Osteoblast (primary cell): ENCODE measurements around the gene TLR10. TPM values are rescaled to one million over a fixed set of nuclear protein-coding genes. Genes with fewer than 3 reads are reported as not detected.

Source experiments
- DNase-seq: peaks from one replicate; pipeline ENCODE4 v3.0.0; 2011; ENCODE audit warnings: low spot score, mixed read lengths; ENCODE audit not compliant: insufficient read length; ENCODE audit errors: missing footprints
- H2AFZ ChIP-seq: 2 replicates; pipeline ENCODE4 v1.6.0; 2011; ENCODE audit warnings: mild to moderate bottlenecking, low read length
- H3K27ac ChIP-seq: 2 replicates; pipeline ENCODE4 v1.5.1; 2011; ENCODE audit warnings: mild to moderate bottlenecking, low read depth, low read length, moderate library complexity
- H3K27me3 ChIP-seq: 2 replicates; pipeline ENCODE4 v1.6.0; 2012; ENCODE audit warnings: mild to moderate bottlenecking, control low read depth, inconsistent platforms, low read length, moderate library complexity; ENCODE audit not compliant: insufficient read depth
- H3K36me3 ChIP-seq: 2 replicates; pipeline ENCODE4 v1.5.1; 2011; ENCODE audit warnings: mild to moderate bottlenecking, low read length, control low read depth, moderate library complexity; ENCODE audit not compliant: insufficient read depth
- H3K4me1 ChIP-seq: 2 replicates; pipeline ENCODE4 v1.5.1; 2011; ENCODE audit warnings: mild to moderate bottlenecking, low read length, control low read depth, moderate library complexity; ENCODE audit not compliant: insufficient read depth
- H3K4me2 ChIP-seq: 2 replicates; pipeline ENCODE4 v1.6.0; 2011; ENCODE audit warnings: mild to moderate bottlenecking, low read length; ENCODE audit not compliant: insufficient read depth
- H3K4me3 ChIP-seq: fragments of 200-600 bp; sonication (generic); 3 replicates; pipeline ENCODE4 v1.5.1; 2012; ENCODE audit warnings: mild to moderate bottlenecking, low read length, inconsistent platforms; ENCODE audit not compliant: insufficient read depth
- H3K79me2 ChIP-seq: 2 replicates; pipeline ENCODE4 v1.6.0; 2012; ENCODE audit warnings: mild to moderate bottlenecking, low read length, control low read depth, inconsistent platforms; ENCODE audit not compliant: insufficient read depth
- H3K9me3 ChIP-seq: 2 replicates; pipeline ENCODE4 v1.5.1; 2011; ENCODE audit warnings: low read depth, low read length, control low read depth
- H4K20me1 ChIP-seq: 2 replicates; pipeline ENCODE4 v1.6.0; 2012; ENCODE audit warnings: mild to moderate bottlenecking, low read length, control low read depth; ENCODE audit not compliant: insufficient read depth
- total RNA-seq: library from RNA; depleted of rRNA; stranded (reverse); fragments of >200 nt; gene quantifications from 2 replicates; pipeline ENCODE4 v1.2.3, GENCODE V29; 2012
- TF ChIP-seq, protein P1 (sequence below): IDR thresholded peaks from 2 replicates; pipeline ENCODE4 v1.5.1; 2011; ENCODE audit warnings: mild to moderate bottlenecking, low read depth, low read length, moderate library complexity; ENCODE audit errors: extremely low read depth

TLR10 gene
- total RNA-seq, 1 donor = not detected

DNA sequence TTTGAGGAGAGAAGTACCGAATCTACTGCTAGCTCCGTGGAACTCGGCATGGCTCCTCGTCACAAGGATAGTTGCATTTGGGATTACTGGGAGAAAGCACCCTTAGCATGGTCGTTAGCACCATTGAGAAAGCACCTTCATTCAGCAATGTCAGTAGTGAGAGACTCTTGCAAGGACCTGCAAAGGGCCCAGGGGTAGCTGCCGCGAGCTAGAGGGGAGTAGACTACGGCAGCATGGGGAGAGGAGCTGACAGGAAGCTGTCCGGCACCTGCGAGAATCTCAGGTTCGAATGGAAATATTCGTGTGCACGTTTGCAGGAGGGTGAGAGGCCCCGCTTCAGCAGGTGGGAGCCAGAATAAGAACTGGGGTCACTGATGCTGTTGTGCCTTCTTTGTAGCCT is 20.2 kb downstream of the TLR10 start:
- TF ChIP-seq, protein P1, sequence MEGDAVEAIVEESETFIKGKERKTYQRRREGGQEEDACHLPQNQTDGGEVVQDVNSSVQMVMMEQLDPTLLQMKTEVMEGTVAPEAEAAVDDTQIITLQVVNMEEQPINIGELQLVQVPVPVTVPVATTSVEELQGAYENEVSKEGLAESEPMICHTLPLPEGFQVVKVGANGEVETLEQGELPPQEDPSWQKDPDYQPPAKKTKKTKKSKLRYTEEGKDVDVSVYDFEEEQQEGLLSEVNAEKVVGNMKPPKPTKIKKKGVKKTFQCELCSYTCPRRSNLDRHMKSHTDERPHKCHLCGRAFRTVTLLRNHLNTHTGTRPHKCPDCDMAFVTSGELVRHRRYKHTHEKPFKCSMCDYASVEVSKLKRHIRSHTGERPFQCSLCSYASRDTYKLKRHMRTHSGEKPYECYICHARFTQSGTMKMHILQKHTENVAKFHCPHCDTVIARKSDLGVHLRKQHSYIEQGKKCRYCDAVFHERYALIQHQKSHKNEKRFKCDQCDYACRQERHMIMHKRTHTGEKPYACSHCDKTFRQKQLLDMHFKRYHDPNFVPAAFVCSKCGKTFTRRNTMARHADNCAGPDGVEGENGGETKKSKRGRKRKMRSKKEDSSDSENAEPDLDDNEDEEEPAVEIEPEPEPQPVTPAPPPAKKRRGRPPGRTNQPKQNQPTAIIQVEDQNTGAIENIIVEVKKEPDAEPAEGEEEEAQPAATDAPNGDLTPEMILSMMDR = no peak
- H3K36me3 ChIP-seq = no peaks in the 10 kb centered on the region
- no peaks in the 10 kb centered on the region for H3K27me3 ChIP-seq
- H3K4me3 ChIP-seq = no peak overlapping the region
- no peaks in the 10 kb centered on the region for H4K20me1 ChIP-seq
- no peak overlapping the region for H2AFZ ChIP-seq
- no peak overlapping the region for H3K27ac ChIP-seq
- H3K4me2 ChIP-seq = no peak overlapping the region
- H3K79me2 ChIP-seq = no peaks in the 10 kb centered on the region
- no peak for DNase-seq
- peaks cover 11% of the 10 kb centered on the region for H3K4me1 ChIP-seq
- H3K9me3 ChIP-seq = no peaks in the 10 kb centered on the region

DNA sequence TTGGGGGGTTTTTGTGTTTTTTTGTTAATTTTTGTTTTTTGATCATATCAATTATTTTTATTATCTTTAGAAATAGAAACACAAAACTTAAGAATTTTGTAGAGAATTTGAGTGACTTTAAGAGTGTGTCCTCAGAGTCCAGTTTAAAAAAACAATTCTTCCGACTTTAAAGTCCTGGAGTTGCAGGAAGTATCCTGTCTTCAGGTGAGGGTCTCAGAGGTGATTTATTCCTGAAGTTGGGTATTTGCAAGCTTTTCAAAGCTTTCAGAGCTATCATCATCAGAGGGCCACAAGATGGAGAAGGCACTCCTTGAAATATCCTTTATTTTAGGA is 23.0 kb downstream of the TLR10 start:
- H3K36me3 ChIP-seq = no peaks in the 10 kb centered on the region
- no peak for DNase-seq
- no peaks in the 10 kb centered on the region for H4K20me1 ChIP-seq
- H3K4me2 ChIP-seq = peak overlapping the region; percentile 70
- no peak overlapping the region for H3K4me3 ChIP-seq
- no peak overlapping the region for H2AFZ ChIP-seq
- H3K27me3 ChIP-seq = no peaks in the 10 kb centered on the region
- H3K4me1 ChIP-seq = peaks cover 11% of the 10 kb centered on the region
- H3K9me3 ChIP-seq = no peaks in the 10 kb centered on the region
- TF ChIP-seq, protein P1 = no peak
- no peak overlapping the region for H3K27ac ChIP-seq
- H3K79me2 ChIP-seq = no peaks in the 10 kb centered on the region

DNA sequence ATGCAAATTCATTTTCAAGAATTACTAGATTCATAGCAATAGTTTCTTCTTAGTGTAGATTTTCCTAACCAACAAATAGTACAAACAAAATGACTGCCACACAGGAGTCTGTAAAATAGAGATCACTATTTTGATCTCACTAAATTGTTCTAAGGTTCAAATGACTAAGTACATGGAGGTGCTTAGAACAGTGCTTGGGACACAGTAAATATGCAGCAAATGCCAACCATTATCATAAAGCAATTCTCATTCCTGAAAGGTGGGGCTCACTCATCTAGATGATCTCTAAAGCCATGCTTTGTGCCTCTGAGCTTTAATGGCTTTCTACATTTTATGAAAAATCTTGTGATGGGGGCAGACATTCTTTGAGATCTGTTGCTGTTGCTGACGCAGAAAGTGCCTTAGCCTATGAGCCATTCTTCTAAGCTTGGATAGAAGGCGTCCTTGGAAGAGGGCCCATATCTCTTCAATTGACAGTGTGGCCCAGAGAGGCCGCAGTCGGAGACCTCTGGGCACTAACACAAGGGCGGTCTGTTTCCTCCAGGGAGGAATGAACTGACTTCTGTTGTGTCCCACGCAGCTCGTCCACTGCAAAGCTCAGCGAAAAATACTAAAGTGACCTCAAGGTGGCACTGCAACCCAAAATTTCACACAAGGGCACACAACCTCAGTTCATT is 23.5 kb downstream of the TLR10 start:
- H3K9me3 ChIP-seq = no peaks in the 10 kb centered on the region
- TF ChIP-seq, protein P1 = peak; percentile 76
- peak overlapping the region; percentile 74 for H3K27ac ChIP-seq
- no peaks in the 10 kb centered on the region for H3K27me3 ChIP-seq
- H3K36me3 ChIP-seq = no peaks in the 10 kb centered on the region
- H3K4me1 ChIP-seq = peaks cover 11% of the 10 kb centered on the region
- H4K20me1 ChIP-seq = no peaks in the 10 kb centered on the region
- no peaks in the 10 kb centered on the region for H3K79me2 ChIP-seq
- H3K4me3 ChIP-seq = peak overlapping the region; percentile 2
- H3K4me2 ChIP-seq = peak overlapping the region; percentile 70
- DNase-seq = peak; percentile 75
- peak overlapping the region; percentile 83 for H2AFZ ChIP-seq

DNA sequence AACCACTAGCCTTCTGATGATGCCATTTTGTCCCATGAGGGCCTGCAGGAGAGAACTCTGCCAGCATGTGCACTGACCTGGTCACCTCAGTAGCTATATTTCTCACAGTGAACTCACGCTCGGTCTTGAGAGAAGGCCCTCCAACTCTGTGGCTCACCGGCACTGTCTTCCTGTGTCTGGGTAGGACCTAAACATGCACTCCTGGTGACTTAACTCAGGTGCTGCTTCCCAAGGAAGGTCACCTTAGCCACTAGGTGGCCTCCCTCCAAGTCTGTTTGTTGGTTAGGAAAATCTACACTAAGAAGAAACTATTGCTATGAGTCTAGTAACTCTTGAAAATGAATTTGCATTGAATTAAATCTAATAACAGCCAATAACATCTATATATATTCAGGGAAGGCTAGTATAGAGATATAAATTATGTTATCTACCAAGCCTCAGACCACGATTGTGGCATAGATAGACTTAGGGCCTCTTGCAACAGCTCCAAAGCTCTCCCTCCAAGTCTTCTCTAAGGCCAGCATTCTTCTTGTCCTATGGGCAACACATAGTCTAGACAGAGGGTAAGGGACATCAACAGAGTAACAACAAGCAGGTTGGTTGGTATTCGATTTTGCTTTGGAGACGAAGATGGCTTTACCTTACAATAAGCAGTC is 24.7 kb downstream of the TLR10 start:
- no peaks in the 10 kb centered on the region for H3K36me3 ChIP-seq
- no peak overlapping the region for H3K4me3 ChIP-seq
- H3K4me1 ChIP-seq = peaks cover 17% of the 10 kb centered on the region
- no peak overlapping the region for H3K4me2 ChIP-seq
- no peaks in the 10 kb centered on the region for H3K9me3 ChIP-seq
- H3K79me2 ChIP-seq = no peaks in the 10 kb centered on the region
- no peak overlapping the region for H2AFZ ChIP-seq
- no peaks in the 10 kb centered on the region for H3K27me3 ChIP-seq
- no peak for DNase-seq
- TF ChIP-seq, protein P1 = no peak
- no peaks in the 10 kb centered on the region for H4K20me1 ChIP-seq
- no peak overlapping the region for H3K27ac ChIP-seq
